Erythroblast (primary cell): ENCODE results near the gene RALGPS2.

Experiments used
- GATA1 ChIP-seq: IDR thresholded peaks from 2 replicates; pipeline ENCODE4 v1.6.1; 2011; ENCODE audit warnings: low read depth, mild to moderate bottlenecking, control low read depth, low read length, moderate library complexity
- POLR2A ChIP-seq: IDR thresholded peaks from 2 replicates; pipeline ENCODE4 v1.6.1; 2011; ENCODE audit warnings: mild to moderate bottlenecking, low read length

DNA sequence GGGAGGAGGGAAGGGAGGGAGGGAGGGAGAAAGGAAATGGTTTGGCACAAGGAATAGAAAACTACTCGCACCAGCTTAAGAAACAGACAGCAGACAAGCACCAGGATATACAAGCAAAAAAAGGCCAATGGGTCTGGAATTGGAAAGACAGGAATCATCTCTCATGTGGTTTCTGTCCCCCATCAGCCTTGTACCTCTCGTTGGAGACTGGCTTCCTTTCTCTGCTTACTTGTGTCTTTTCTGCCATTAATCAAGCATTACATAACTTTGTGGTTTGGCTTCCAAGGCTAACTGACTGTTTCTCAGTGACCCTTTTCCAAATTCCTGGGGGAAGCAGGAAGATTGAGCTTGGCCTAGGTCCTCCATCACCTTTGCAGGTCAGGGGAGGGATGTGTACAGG is 11.8 kb upstream of the RALGPS2 start:
- no peak for TF ChIP-seq POLR2A
- TF ChIP-seq GATA1, result no peak
